ENCODE measurements around the gene PIGZ. TPM values are rescaled to one million over a fixed set of nuclear protein-coding genes. Genes with fewer than 3 reads are reported as not detected.

Gene PIGZ
- total and polyA plus RNA-seq, 9 of the 15 experiments (the other 6 are each of a cell fraction or from before 2014, with no cell fraction given), result 0.15 to 1.8 (median 0.76) TPM

GRCh38 chr3:196979545-196979944 lies 10.9 kb upstream of the PIGZ start:
- no peak for TF ChIP-seq SMARCA4 (IDR thresholded peaks at IDR 0.05)
- TF ChIP-seq JUND (IDR thresholded peaks at IDR 0.05; ENCODE audit: borderline replicate concordance, low read depth, low read length), result peak; percentile 44; the same call in 1 of the 2 replicates
- TF ChIP-seq JUND (tag; IDR thresholded peaks at IDR 0.05; ENCODE audit: borderline replicate concordance, low read depth, low read length), result no peak
- TF ChIP-seq ZBTB33 (CRISPR knock-in tag; IDR thresholded peaks at IDR 0.05), result 0 out of 2 replicates have a peak, but pooled peaks have one; percentile 3
- peak; percentile 73 for TF ChIP-seq FOSL1 (tag; conservative IDR thresholded peaks at IDR 0.05)
- TF ChIP-seq CEBPG (CRISPR knock-in tag; IDR thresholded peaks at IDR 0.05), result no peak
- TF ChIP-seq CEBPG (tag; conservative IDR thresholded peaks at IDR 0.05 in 1 of 2, IDR thresholded peaks at IDR 0.05 in 1 of 2), result peak in 1 of 2 experiments; percentile 47; a peak in 2 of 4 replicates
- TF ChIP-seq THRAP3 (IDR thresholded peaks at IDR 0.05; ENCODE audit: borderline replicate concordance), result no peak
- peak; percentile 81 for TF ChIP-seq CEBPB (tag; IDR thresholded peaks at IDR 0.05)
- TF ChIP-seq, protein P1, sequence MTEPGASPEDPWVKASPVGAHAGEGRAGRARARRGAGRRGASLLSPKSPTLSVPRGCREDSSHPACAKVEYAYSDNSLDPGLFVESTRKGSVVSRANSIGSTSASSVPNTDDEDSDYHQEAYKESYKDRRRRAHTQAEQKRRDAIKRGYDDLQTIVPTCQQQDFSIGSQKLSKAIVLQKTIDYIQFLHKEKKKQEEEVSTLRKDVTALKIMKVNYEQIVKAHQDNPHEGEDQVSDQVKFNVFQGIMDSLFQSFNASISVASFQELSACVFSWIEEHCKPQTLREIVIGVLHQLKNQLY (CRISPR knock-in tag; conservative IDR thresholded peaks at IDR 0.05), result no peak
- TF ChIP-seq ZBTB7A (IDR thresholded peaks at IDR 0.05; ENCODE audit: borderline replicate concordance, control insufficient read depth, low read depth, low read length), result peak; percentile 46; the same call in 1 of the 2 replicates
- TF ChIP-seq HNRNPK (IDR thresholded peaks at IDR 0.05; ENCODE audit: low read depth, low read length, poor library complexity, severe bottlenecking), result no peak
- 39% methylated on average over 9 of the region's 10 CpGs for WGBS (ENCODE audit: insufficient coverage, low coverage, missing lambda C conversion rate)
- Histone ChIP-seq H3K36me3 (ENCODE audit: control insufficient read depth, insufficient read depth, low read length) (no peaks in the 10 kb centered on the region), H3K4me3 (no peak overlapping the region), H4K20me1 (replicated peaks; ENCODE audit: control insufficient read depth, insufficient read depth, low read length) (no peaks in the 10 kb centered on the region), H3K4me2 (ENCODE audit: insufficient read depth, low read length) (peak overlapping the region; percentile 1; the same call in 1 of the 2 replicates), H3K9me3 (replicated peaks; ENCODE audit: control insufficient read depth, insufficient read depth, low read depth, low read length) (peaks cover 11% of the 10 kb centered on the region), H3K27ac (ENCODE audit: extremely low read depth, low read depth, low read length) (no peak overlapping the region), H3K9ac (ENCODE audit: insufficient read depth in 1 of 2, low read depth in 2 of 2, low read length in 2 of 2) (peak overlapping the region in 1 of 2 experiments; percentile 73; a peak in 1 of 4 replicates), H3K9me1 (ENCODE audit: control insufficient read depth, insufficient read depth, low read length) (no peaks in the 10 kb centered on the region), H3K79me2 (ENCODE audit: control insufficient read depth, insufficient read depth, low read length) (no peaks in the 10 kb centered on the region), H2AFZ (ENCODE audit: low read depth, low read length) (peak overlapping the region; percentile 78), H3K27me3 (ENCODE audit: control insufficient read depth in 2 of 2, insufficient read depth in 2 of 2, low read length in 2 of 2) (no peaks in the 10 kb centered on the region), H3K4me1 (replicated peaks in 1 of 2; ENCODE audit: control insufficient read depth in 2 of 2, insufficient read depth in 2 of 2, low read length in 2 of 2) (peaks cover 14 to 17% of the 10 kb centered on the region in 2 experiments; a peak in 4 of 5 replicates)
- peak in 3 of 4 experiments; percentile 25 to 52 (median 51) for DNase-seq (ENCODE audit: extremely low read depth in 1 of 4, low spot score in 3 of 4)
- intact Hi-C loops (cut with micrococcal nuclease) (loop anchor here (2.0 kb wide), 1 partner anchor 51 kb away; no protein-coding TSS in a partner anchor), in situ Hi-C loops (cut with MboI) (loop anchor here (10.0 to 25.0 kb wide), 3 partner anchors 205 to 533 kb away; no protein-coding TSS in a partner anchor)
- ATAC-seq, result peak; percentile 52
- POLR2A ChIA-PET, result interaction anchor here (1.1 kb wide), 1 partner anchor 10 kb away, joined by 5 read pairs; no protein-coding TSS in a partner anchor
- no TSS peak for BruUV-seq (replicated peaks)
- CTCF ChIA-PET (ENCODE audit: low intra/inter-chr PET ratio), result interaction anchor here (0.7 kb wide), 1 partner anchor 208 kb away, joined by 5 read pairs; no protein-coding TSS in a partner anchor
- no peak for FAIRE-seq
